ENCODE data around the gene ZNF3. TPM values are rescaled to one million over a fixed set of nuclear protein-coding genes. Genes with fewer than 3 reads are reported as not detected.
A peak's percentile ranks its signal among the peaks of the same experiment; 100 is the strongest.

Gene ZNF3
- total and polyA plus RNA-seq, 9 donors = 21.9 to 45.0 (median 38.4) TPM

DNA sequence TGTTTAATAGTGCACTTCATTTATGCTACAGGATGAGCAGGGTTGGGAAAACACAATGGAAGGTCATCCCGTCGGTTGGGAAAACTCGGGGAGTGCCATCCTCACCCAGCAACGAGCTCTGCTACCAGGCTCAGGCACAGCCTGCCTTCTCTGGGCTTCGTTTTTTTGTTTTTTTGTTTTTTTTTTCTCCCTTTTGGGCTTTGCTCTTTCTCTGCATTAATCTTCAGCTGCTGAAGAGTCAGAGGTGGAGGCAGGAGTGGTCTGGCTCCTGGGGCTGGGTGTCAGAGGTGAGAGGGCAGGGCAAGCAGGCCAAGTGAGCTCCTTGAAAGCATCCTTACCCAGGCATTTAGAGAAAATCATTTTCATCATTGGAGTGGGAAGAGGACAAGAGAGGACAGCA lies 11.5 kb downstream of the ZNF3 start:
- Histone ChIP-seq H3K4me3 (no peak overlapping the region), H3K36me3 (peaks cover 15% of the 10 kb centered on the region), H3K9me3 (peaks cover 6 to 27% of the 10 kb centered on the region in 2 donors), H3K4me1 (ENCODE audit: insufficient read depth) (peaks cover 5% of the 10 kb centered on the region), H3K27me3 (no peaks in the 10 kb centered on the region), H3K27ac (no peak overlapping the region)
- TF ChIP-seq EP300 (IDR thresholded peaks at IDR 0.05) (no peak), POLR2A (IDR thresholded peaks at IDR 0.05) (no peak)
- TF ChIP-seq, protein P1, sequence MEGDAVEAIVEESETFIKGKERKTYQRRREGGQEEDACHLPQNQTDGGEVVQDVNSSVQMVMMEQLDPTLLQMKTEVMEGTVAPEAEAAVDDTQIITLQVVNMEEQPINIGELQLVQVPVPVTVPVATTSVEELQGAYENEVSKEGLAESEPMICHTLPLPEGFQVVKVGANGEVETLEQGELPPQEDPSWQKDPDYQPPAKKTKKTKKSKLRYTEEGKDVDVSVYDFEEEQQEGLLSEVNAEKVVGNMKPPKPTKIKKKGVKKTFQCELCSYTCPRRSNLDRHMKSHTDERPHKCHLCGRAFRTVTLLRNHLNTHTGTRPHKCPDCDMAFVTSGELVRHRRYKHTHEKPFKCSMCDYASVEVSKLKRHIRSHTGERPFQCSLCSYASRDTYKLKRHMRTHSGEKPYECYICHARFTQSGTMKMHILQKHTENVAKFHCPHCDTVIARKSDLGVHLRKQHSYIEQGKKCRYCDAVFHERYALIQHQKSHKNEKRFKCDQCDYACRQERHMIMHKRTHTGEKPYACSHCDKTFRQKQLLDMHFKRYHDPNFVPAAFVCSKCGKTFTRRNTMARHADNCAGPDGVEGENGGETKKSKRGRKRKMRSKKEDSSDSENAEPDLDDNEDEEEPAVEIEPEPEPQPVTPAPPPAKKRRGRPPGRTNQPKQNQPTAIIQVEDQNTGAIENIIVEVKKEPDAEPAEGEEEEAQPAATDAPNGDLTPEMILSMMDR (IDR thresholded peaks at IDR 0.05) = no peak
- DNase-seq = no peak
- WGBS, 3 donors = 96 to 97% (median 97%) methylated on average over 5 of the region's 5 CpGs
- intact Hi-C loops (cut with DNase I) = no loop called here

DNA sequence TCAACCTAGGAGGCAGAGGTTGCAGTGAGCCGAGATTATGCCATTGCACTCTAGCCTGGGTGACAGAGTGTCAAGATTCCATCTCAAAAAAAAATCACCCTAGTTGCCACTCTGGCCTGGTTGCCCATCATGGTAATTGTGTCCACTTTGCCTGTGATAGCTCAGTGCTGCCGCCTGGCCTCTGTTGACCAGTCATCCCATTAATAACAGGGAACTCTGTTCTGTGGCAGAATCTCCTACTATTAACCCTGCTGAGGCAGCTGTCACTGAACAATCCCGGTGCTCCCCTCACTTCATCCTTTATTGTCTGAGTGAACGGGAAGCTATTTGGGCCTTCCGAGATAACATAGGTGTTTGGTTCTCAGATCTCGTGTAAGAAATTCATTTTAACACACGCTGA lies 14.6 kb downstream of the ZNF3 start:
- no peak for DNase-seq
- Histone ChIP-seq H3K4me3 (no peak overlapping the region), H3K27me3 (no peaks in the 10 kb centered on the region), H3K4me1 (ENCODE audit: insufficient read depth) (peaks cover 5% of the 10 kb centered on the region), H3K27ac (no peak overlapping the region), H3K36me3 (peaks cover 7% of the 10 kb centered on the region), H3K9me3 (peaks cover 6 to 14% of the 10 kb centered on the region in 2 donors)
- intact Hi-C loops (cut with DNase I) = no loop called here
- no peak for TF ChIP-seq EP300 (IDR thresholded peaks at IDR 0.05)
- TF ChIP-seq, protein P1 (IDR thresholded peaks at IDR 0.05) = no peak
- TF ChIP-seq POLR2A (IDR thresholded peaks at IDR 0.05) = no peak
- 76 to 85% (median 85%) methylated on average over 7 of the region's 7 CpGs for WGBS, 3 donors

DNA sequence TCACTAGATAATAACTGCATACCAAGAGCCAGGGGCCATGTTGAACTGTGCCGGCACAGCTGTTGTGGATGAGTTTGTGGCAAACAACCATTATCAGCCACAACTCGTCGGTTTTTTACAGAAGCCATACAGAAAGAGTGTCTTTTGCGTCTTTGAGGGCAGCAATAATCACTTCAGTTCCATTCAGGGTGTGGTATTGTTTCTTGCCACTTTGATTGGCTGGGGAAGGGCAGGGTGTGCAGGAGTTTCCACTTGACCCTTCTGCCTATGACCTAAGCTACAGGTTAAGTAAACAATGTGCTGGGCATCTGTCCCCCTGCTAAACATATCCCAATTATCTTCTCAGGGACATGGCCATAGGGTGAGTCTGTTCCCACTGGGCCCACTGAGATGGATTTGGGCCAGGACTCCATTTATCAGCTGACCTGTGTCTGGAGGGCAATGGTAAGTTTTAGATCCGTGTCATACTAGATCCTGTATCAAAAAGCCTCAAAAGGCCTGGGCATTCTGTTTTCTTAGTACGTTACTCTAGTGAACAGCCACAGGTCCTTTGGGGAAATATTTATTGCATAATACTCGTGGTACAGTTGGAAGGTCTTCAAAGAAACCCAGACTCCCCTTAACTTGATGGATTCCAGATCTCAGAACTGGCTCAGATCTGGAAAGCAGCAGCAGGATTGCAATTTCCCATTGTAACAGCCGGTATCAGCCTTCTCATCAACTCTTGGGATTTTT lies 15.9 kb downstream of the ZNF3 start:
- 5 to 19% (median 7%) methylated on average over 8 of the region's 8 CpGs for WGBS, 3 donors
- TF ChIP-seq POLR2A (IDR thresholded peaks at IDR 0.05) (no peak), EP300 (IDR thresholded peaks at IDR 0.05) (no peak)
- TF ChIP-seq, protein P1 (IDR thresholded peaks at IDR 0.05) = no peak
- H3K9me3 ChIP-seq = peaks cover 0 to under 1% of the 10 kb centered on the region in 2 donors
- peaks cover 5% of the 10 kb centered on the region for H3K4me1 ChIP-seq (ENCODE audit: insufficient read depth)
- no peaks in the 10 kb centered on the region for H3K36me3 ChIP-seq
- DNase-seq = peak in 2 of 5 donors; percentile 43 to 55
- peak overlapping the region in 1 of 2 donors; percentile 65 for H3K27ac ChIP-seq
- no peaks in the 10 kb centered on the region for H3K27me3 ChIP-seq
- no peak overlapping the region for H3K4me3 ChIP-seq
- intact Hi-C loops (cut with DNase I) = no loop called here

DNA sequence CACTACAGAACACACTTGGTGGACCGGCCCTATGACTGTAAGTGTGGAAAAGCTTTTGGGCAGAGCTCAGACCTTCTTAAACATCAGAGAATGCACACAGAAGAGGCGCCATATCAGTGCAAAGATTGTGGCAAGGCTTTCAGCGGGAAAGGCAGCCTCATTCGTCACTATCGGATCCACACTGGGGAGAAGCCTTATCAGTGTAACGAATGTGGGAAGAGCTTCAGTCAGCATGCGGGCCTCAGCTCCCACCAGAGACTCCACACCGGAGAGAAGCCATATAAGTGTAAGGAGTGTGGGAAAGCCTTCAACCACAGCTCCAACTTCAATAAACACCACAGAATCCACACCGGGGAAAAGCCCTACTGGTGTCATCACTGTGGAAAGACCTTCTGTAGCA lies 17.4 kb downstream of the ZNF3 start:
- WGBS, 3 donors = 86 to 91% (median 88%) methylated on average over 9 of the region's 9 CpGs
- Histone ChIP-seq H3K27me3 (no peaks in the 10 kb centered on the region), H3K36me3 (no peaks in the 10 kb centered on the region), H3K4me1 (ENCODE audit: insufficient read depth) (peaks cover 5% of the 10 kb centered on the region), H3K4me3 (no peak overlapping the region), H3K27ac (no peak overlapping the region), H3K9me3 (no peaks in the 10 kb centered on the region)
- DNase-seq = no peak
- intact Hi-C loops (cut with DNase I) = no loop called here
- no peak for TF ChIP-seq POLR2A (IDR thresholded peaks at IDR 0.05)
- no peak for TF ChIP-seq EP300 (IDR thresholded peaks at IDR 0.05)
- TF ChIP-seq, protein P1 (IDR thresholded peaks at IDR 0.05) = no peak
